NCI-H460 (cell line): ENCODE measurements around the gene GPR132. TPM values are rescaled to one million over a fixed set of nuclear protein-coding genes. Genes with fewer than 3 reads are reported as not detected.
A peak's percentile ranks its signal among the peaks of the same experiment; 100 is the strongest.
"Not testable (repeated sequence)": the region's sequence is repeated elsewhere in the genome, so short reads cannot be mapped to it uniquely, and the experiment has no call there.

Experiments used
- DNase-seq: peaks from one replicate; pipeline ENCODE4 v3.0.0-alpha.2; 2016; ENCODE audit warnings: low read depth; ENCODE audit errors: extremely low read depth
- total RNA-seq: library from RNA; depleted of rRNA; stranded (reverse); fragments of >200 nt; shearing (Covaris generic); gene quantifications from 2 replicates; pipeline ENCODE4 v1.2.3, GENCODE V29; 2014

GPR132 gene
- total RNA-seq, 1 experiment from 2014 or later = not detected

- peak; percentile 93 for DNase-seq
These were observed 26.4 kb upstream of the GPR132 start for GRCh38 chr14:105091517-105092170.

- no peak for DNase-seq
These were observed 25.9 kb upstream of the GPR132 start for GRCh38 chr14:105091054-105091516.

DNA sequence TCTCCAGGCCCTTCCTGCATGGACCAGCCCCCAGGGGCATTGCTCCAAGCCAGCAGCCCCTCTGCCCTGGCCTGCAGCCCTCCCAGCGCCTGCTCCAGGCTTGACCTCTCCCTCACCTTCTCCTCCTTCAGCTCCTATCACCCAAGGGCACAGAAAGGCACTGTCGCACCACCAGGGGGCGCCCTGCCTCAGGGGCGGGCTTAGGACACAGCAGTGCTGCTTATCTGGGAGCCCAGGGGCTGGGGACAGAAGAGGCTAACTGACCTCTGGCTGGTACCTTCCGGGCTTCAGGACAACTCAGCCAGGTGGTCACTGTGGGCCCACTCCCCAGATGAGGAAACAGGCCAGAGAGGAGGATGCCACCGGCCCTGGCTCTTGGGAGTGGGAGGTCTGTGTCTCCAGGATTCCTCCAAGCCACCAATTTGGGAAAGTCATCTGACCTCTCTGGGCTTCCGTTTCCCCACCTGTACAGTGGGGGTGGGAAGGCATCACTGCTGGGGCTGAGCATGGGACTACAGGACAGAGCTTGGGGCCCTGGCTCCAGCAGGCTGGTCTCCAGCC is 25.3 kb upstream of the GPR132 start:
- peak; percentile 87 for DNase-seq

- no peak for DNase-seq
These were observed 24.7 kb upstream of the GPR132 start for GRCh38 chr14:105089746-105090492.

DNA sequence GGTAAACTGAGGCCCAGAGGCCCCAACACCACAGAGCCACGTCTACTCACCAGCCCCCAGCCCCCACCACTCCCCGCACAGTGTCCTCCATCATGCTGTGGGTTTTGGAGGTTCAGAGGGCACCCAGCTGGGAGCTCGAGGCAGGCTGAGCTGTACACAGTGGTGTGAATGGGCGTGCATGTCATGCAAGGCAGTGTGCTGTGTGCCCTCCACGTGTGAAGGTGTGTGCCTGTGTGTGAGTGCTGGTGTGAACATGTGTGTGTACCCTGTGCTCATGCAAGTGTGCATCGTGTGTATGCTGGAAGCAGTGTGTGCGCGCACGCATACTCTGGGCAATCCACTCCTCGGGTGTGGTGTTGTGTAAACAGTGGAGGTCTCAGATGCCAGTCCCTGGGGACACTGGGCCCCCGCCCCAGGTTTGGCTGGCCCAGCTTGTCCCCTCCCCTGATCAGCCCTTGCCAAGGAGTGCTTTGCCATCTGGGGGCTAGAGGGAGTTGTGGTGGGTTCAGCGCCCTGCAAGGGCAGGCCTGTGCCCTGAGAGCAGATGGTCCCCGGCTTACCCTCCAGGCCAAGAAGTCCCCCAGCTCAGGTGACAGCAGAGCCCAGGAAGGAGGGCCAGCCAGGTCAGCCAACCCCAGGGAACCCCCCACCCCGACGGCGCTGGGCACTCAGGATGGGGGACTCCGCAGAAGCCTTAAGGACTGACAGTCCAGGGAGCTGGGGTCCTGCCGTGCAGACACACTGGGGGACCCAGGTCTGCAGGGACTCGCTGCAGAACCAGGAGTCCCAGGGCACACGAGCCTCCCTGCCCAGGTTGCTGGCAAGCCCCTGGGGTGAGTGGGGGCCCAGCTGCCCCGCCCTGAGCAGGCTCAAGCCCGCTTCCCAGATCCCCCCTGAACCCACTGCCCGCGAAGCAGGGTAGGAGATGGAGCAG is 23.8 kb upstream of the GPR132 start:
- no peak for DNase-seq

DNA sequence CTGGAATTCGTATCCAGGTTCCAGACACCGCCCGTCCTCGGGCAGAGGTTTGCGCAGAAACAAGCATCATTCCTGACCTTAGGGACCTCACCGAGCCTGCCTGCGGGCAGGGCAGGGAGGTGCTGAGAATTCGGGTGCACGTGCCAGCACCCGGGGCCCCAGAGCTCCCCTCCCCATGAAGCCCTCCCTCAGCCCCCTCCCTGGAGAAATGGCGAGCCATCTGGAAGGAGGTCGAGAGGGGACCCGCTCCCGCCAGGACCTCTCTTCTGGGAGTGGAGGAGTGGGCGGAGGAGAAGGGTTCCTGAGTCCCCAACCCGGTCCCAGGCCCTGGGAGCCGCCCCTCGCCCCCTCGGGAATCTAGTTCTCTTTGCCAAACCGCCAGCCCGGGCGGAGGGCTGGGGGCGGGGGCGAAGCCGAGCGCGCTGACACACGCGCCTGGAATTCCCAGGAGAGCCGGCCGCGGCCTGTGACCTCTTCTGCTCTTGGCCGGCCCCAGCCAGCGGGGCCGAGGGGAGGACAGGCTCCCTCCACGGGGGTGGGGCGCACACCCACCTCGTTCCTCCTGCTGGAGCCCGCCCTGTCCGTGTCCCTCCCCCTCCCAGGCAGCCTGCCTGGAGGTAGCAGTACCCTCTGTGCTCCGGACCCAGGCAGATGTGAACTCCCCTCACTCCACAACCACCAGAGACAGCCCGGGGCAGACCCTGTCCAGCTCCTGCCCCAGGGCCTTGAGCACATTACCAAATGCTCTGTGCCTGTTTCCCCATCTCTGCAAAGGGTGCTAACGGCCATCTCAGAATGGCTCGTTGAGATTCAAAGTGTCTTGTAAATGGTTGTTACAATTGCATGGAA is 23.0 kb upstream of the GPR132 start:
- peak; percentile 70 for DNase-seq

- no peak for DNase-seq
These were observed 22.2 kb upstream of the GPR132 start for GRCh38 chr14:105087308-105087962.

DNA sequence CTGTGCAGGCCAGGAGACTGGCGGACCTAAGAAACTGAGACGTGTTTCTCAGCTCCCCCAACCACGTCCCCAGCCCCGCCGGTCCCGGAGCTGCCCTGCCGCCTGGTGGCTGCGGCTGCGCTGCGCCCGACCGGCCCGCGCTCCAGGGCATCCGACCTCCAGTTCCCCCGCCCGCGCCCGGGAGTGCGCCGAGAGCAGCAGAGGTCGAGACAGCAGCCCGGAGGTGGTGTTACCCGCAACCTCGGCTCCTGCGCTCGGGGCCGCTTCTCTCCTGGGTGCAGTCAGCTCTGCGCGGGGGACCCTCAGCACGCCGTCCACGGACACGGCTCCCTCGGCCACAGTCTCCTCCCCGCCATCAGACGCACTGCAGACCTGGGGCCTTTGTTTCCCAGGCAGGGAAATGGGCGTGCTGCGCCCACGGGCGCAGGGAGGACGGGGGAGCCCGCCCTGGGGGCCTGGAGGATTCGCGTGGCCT is 21.6 kb upstream of the GPR132 start:
- DNase-seq = peak; percentile 74

DNA sequence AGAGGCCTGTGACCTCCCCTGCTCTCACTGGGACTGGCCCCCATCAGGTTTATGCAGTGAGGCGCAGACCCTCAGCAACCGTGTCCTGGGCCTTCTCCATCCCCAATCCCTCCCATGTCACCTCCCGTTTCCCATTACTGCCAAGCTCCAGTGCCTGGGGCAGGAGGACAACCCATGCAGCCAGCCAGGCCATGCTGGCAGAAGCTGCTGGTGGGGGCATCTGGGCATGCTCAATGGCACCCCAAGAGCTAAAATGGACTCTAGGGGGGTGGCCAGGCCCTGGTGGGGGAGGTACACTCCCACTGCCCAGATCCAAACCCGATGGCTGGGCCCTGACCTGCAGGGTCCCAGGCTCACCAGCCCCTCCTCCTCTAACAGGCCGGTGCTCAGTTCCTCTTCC is 20.5 kb upstream of the GPR132 start:
- DNase-seq = no peak

DNA sequence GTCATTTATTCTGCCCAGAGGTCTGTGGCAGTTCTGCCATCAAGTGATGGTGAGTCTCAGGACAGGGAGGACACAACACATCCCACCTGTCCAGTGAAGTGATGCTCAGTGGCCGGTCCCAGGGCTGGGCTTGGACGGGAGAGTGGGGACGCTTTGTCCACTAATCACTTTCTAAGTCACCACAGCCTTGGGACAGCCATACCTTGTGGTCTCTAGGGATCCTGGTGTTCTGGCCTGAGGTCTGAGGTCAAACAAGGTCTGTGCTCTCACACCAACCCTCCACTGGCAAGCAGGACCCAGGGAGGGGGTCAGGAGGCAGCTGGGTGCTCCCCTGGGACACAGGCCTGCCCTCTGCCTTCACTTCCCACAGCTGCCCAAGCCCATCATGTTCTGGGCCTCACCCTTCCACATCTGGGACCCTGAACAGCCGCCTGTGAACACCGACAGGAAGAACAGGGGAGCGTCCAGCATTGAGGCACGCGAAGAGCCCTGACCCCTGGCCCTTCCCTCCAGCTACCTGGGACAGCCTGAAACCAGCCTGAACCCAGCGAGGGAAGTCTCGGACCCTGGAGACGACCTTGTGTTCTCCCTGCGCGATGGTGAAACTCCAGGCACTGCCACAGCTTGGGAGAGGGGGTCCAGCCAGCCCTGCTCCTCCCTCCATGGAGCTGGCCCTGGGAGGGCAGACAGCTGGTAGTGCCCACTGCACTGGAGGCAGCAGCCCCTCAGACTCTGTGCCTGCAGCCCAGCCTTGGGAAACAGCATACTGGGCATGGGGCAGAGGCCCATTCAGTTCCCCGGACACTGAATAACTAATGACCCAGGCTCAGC is 19.7 kb upstream of the GPR132 start:
- no peak for DNase-seq

DNA sequence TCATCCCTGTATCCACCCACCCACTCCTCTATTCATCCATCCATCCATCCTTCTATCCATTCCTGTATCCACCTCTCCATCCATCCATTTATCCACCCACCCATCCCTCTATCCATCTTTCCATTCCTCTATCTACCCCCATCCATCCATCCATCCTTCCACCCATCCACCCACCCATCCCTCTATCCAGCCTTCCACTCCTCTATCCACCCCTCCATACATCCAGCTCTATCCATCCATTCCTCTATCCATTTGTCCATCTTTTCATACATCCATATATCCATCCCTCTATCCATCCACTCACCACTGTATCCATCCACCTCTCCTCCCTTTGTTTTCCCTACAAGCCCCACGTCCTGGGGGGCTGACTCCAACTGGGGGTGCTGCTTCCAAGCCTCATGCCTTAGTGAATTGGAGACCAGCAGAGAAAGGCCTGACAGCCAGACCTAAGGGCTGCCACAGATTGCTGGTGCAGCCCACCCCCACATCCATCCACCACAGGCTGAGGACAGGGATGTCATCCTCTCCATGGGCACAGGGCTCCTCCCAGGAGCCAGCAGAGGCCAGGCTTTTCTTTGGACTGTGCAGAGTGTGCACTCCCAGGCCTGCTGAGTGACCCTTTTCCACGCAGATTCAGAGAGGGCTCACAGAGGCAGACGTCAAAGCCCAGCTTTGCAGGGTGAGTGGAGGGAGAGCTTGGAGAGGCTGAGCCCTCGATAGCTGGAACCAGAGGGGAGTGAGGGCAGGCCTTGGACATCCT is 18.9 kb upstream of the GPR132 start:
- no peak for DNase-seq

GRCh38 chr14:105082703-105083102 is 17.5 kb upstream of the GPR132 start:
- DNase-seq = no peak

GRCh38 chr14:105081473-105081872 is 16.2 kb upstream of the GPR132 start:
- not testable (repeated sequence) for DNase-seq

- no peak for DNase-seq
These were observed 14.9 kb upstream of the GPR132 start for GRCh38 chr14:105080161-105080560.

DNA sequence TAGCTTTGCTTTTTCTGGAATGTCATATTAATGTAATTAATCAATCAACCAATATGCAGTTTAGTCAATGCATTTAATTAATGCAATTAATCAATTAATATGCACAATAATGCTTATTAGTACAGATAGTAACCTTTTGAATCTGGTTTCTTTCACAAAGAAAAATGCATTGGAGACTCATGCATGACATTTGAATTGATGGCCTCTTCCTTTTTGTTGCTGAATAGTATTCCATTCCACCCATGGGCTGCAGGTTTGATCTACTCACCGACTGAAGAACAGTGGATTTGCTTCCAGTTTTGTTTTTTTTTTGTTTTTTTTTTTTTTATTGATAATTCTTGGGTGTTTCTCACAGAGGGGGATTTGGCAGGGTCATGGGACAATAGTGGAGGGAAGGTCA is 13.1 kb upstream of the GPR132 start:
- DNase-seq = no peak

- no peak for DNase-seq
These were observed 12.4 kb upstream of the GPR132 start for GRCh38 chr14:105077649-105077995.

- DNase-seq = no peak
These were observed 11.8 kb upstream of the GPR132 start for GRCh38 chr14:105076805-105077648.
